ENCODE data around the gene TRIO.

The TRIO gene

GRCh38 chr5:14396737-14397136, 253.6 kb downstream of the TRIO start:
- Histone ChIP-seq H3K4me3 (no peak overlapping the region), H4K20me1 (peaks cover 0 to 27% (median 8%) of the 10 kb centered on the region in 11 experiments; a peak in 11 of 22 replicates), H3K9me3 (replicated peaks in 1 of 11) (peaks cover 0 to 11% (median 4%) of the 10 kb centered on the region in 11 experiments; a peak in 12 of 22 replicates), H3K27ac (no peak overlapping the region), H3K36me3 (peaks cover 89 to 100% (median 94%) of the 10 kb centered on the region in 11 experiments), H3K4me2 (no peak overlapping the region), H3K27me3 (no peaks in the 10 kb centered on the region), H3K4me1 (peaks cover 0 to 13% (median 10%) of the 10 kb centered on the region in 10 experiments; a peak in 14 of 20 replicates), H3K9ac (no peak overlapping the region)
- TF ChIP-seq Cebpa-rat (IDR thresholded peaks at IDR 0.05): no peak

DNA sequence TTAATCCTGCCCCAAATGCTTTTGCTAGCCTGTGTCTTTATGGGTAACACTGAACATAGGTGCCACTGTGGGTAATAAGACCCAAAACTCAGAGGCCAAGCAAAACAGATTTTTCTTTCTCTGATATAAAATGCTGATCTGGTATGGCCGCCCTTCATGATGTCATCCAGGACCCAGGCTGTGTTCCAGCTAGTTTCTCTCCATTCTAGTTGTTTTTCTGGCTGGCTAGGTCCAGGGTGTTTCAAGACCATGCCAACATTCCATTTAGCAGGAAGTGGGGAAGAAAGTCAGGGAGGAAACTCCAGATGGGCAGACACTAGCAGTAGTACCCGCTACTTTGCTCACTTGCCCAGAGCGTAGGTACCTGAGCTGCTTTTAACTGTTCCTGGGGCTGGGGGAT, 254.6 kb downstream of the TRIO start:
- peaks cover 89 to 100% (median 94%) of the 10 kb centered on the region in 11 experiments for H3K36me3 ChIP-seq

DNA sequence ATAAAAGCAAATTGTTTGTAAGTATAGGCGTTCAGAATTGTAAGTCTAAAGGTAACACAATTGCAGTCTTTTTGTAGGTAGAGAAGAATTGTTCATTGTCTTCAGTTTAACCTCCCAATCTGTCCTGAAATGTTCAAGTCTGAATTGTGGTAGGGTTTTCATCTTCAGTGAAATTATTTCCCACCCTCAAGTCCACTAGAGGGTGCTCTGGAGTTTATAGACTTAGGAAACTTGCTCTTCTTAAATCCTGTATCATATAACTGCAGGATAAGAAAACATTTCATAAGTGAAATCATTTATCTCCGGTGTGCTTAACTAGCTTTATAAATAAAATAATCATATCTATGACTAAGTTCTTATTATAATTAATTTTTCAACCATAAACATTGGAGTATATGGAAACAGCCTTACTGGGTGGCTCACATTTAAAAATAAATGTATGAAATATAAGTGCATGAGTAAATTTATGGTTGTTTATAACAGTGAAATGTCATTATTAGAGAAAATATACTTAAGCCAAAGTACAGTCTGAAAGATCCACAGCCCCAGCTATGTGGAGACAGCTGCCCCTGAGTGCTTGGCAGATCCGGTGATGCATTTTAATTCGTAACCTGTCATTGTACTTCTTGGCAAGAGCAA, 256.0 kb downstream of the TRIO start:
- Histone ChIP-seq H3K9me3 (replicated peaks in 1 of 11) (peaks cover 0 to 14% (median 0%) of the 10 kb centered on the region in 11 experiments; a peak in 4 of 22 replicates), H3K27ac (no peak overlapping the region), H3K4me2 (0 out of 22 replicates have a peak overlapping the region, but pooled peaks of 1 of the 11 experiments have one; percentile 50), H3K4me1 (peaks cover 0 to 13% (median 10%) of the 10 kb centered on the region in 10 experiments; a peak in 14 of 20 replicates), H3K36me3 (peaks cover 79 to 100% (median 91%) of the 10 kb centered on the region in 11 experiments), H3K4me3 (no peak overlapping the region), H4K20me1 (peaks cover 0 to 27% (median 15%) of the 10 kb centered on the region in 11 experiments; a peak in 12 of 22 replicates), H3K27me3 (no peaks in the 10 kb centered on the region), H3K9ac (0 out of 22 replicates have a peak overlapping the region, but pooled peaks of 1 of the 11 experiments have one; percentile 40)
- TF ChIP-seq Cebpa-rat (IDR thresholded peaks at IDR 0.05): no peak

More for the DNA sequence above, 254.6 kb downstream of the TRIO start:
- Histone ChIP-seq H3K9me3 (replicated peaks in 1 of 11) (peaks cover 0 to 14% (median 0%) of the 10 kb centered on the region in 11 experiments; a peak in 4 of 22 replicates), H3K4me3 (no peak overlapping the region), H3K4me1 (peaks cover 0 to 13% (median 10%) of the 10 kb centered on the region in 10 experiments; a peak in 14 of 20 replicates), H4K20me1 (peaks cover 0 to 27% (median 8%) of the 10 kb centered on the region in 11 experiments; a peak in 11 of 22 replicates), H3K27me3 (no peaks in the 10 kb centered on the region), H3K4me2 (no peak overlapping the region), H3K9ac (no peak overlapping the region), H3K27ac (no peak overlapping the region)
- no peak for TF ChIP-seq Cebpa-rat (IDR thresholded peaks at IDR 0.05)

DNA sequence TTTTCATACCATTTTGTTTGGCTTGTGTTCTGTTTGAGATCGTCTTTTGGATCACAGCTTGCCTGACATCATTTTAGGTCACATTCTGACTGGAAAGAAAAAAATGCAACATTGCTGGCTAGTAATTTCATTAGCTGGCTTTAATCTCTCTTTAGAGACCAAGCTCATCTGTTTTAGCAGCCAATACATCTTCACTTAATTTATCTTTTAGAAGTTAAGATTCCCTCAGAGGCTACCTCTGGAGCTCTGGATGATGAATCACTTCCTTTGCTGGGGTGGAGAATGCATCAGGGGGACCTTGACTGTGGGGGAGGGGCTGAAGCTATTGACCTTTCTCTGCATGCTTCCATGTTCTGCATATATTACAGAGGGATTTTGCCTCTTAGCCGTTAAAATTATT, 256.9 kb downstream of the TRIO start:
- Histone ChIP-seq H3K4me3 (no peak overlapping the region), H3K27me3 (no peaks in the 10 kb centered on the region), H3K4me2 (peak overlapping the region in 4 of 11 experiments; percentile 1 to 50 (median 34); a peak in 6 of 22 replicates), H4K20me1 (peaks cover 0 to 34% (median 15%) of the 10 kb centered on the region in 11 experiments; a peak in 12 of 22 replicates), H3K27ac (no peak overlapping the region), H3K36me3 (peaks cover 79 to 100% (median 91%) of the 10 kb centered on the region in 11 experiments), H3K4me1 (peaks cover 0 to 13% (median 10%) of the 10 kb centered on the region in 10 experiments; a peak in 14 of 20 replicates), H3K9ac (no peak overlapping the region), H3K9me3 (replicated peaks in 1 of 11) (peaks cover 0 to 14% (median 0%) of the 10 kb centered on the region in 11 experiments; a peak in 4 of 22 replicates)
- TF ChIP-seq Cebpa-rat (IDR thresholded peaks at IDR 0.05): no peak

DNA sequence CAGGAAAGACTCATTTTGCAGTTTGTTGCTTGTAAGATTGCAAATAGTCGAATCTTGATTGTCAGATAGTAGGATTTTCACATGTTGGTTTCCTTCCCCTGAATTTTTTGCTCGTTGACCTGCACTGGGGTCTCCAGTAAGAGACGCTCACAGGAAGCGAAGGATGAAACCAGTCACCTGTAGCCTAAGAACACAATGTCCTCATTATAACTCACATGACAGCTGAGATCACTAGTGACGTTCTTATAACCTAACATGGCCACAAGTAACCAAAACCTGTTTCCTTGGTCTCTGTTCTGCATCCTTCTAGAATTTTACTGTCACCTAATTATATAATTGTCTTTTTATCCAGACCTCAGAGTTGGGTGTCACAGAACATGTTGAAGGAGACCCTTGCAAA, 257.5 kb downstream of the TRIO start:
- H3K27ac ChIP-seq: no peak overlapping the region
- peaks cover 0 to 38% (median 16%) of the 10 kb centered on the region in 11 experiments; a peak in 11 of 22 replicates for H4K20me1 ChIP-seq

DNA sequence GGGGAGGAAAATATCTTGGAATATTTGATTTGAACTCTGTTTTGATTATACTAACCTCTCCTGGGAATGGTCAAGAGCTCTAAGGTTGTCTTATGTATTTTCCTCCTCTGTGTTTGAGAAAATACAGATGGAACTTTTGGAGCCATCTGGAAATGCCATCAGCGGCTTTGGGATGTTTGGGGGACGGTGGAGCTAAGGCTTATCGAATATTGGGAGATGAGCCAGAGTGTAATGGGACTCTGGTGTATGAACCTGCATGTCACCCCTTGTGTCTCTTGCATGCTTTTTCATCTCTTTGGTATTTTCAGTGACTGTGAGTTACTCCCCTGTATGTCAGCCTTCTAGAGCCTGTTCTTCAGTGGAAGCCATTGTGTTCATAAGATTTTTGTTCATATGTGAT, 258.5 kb downstream of the TRIO start:
- peaks cover 82 to 100% (median 94%) of the 10 kb centered on the region in 11 experiments for H3K36me3 ChIP-seq
- H3K27me3 ChIP-seq: no peaks in the 10 kb centered on the region
- H3K4me3 ChIP-seq: no peak overlapping the region
- H3K4me2 ChIP-seq: no peak overlapping the region
- peaks cover 0 to 13% (median 10%) of the 10 kb centered on the region in 10 experiments; a peak in 13 of 20 replicates for H3K4me1 ChIP-seq
- H3K9ac ChIP-seq: no peak overlapping the region
- no peak overlapping the region for H3K27ac ChIP-seq
- peaks cover 0 to 38% (median 16%) of the 10 kb centered on the region in 11 experiments; a peak in 11 of 22 replicates for H4K20me1 ChIP-seq
- peaks cover 0 to 14% (median 0%) of the 10 kb centered on the region in 11 experiments; a peak in 4 of 22 replicates for H3K9me3 ChIP-seq (replicated peaks in 1 of 11)
- TF ChIP-seq Cebpa-rat (IDR thresholded peaks at IDR 0.05): no peak

More for the DNA sequence above, 257.5 kb downstream of the TRIO start:
- Histone ChIP-seq H3K27me3 (no peaks in the 10 kb centered on the region), H3K4me2 (peak overlapping the region in 2 of 11 experiments; percentile 37 to 50; a peak in 3 of 22 replicates), H3K9ac (no peak overlapping the region), H3K36me3 (peaks cover 79 to 100% (median 91%) of the 10 kb centered on the region in 11 experiments), H3K9me3 (replicated peaks in 1 of 11) (peaks cover 0 to 14% (median 0%) of the 10 kb centered on the region in 11 experiments; a peak in 4 of 22 replicates), H3K4me1 (peaks cover 0 to 13% (median 10%) of the 10 kb centered on the region in 10 experiments; a peak in 14 of 20 replicates), H3K4me3 (no peak overlapping the region)
- no peak for TF ChIP-seq Cebpa-rat (IDR thresholded peaks at IDR 0.05)

GRCh38 chr5:14402424-14402823, 259.3 kb downstream of the TRIO start:
- H3K9ac ChIP-seq: no peak overlapping the region
- peaks cover 0 to 34% (median 16%) of the 10 kb centered on the region in 11 experiments; a peak in 11 of 22 replicates for H4K20me1 ChIP-seq
- peaks cover 0 to 13% (median 10%) of the 10 kb centered on the region in 10 experiments; a peak in 13 of 20 replicates for H3K4me1 ChIP-seq
- H3K4me2 ChIP-seq: no peak overlapping the region
- H3K36me3 ChIP-seq: peaks cover 82 to 100% (median 94%) of the 10 kb centered on the region in 11 experiments
- TF ChIP-seq Cebpa-rat (IDR thresholded peaks at IDR 0.05): no peak
- H3K4me3 ChIP-seq: no peak overlapping the region
- H3K9me3 ChIP-seq (replicated peaks in 1 of 11): peaks cover 0 to 14% (median 0%) of the 10 kb centered on the region in 11 experiments; a peak in 4 of 22 replicates
- H3K27ac ChIP-seq: no peak overlapping the region
- H3K27me3 ChIP-seq: no peaks in the 10 kb centered on the region

DNA sequence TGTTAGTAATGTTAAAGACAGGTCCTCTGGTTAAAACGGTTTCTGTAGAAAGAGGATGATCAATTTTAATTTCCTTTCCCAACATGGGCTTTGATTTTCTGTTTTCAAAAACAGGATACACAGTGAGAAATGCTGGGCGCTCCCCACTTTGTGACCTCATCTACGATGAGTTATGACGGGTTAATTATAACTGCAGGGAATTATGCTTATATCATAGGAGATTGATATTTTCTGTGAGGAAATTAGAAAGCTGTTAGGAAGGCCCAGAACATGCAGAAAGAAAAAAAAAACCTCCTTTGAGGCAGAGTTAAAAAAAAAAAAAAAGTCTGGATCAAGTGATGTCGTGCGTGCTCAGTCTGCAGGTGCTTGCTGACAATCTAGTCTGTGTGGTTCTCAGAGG, 261.6 kb downstream of the TRIO start:
- peaks cover 0 to 26% (median 7%) of the 10 kb centered on the region in 11 experiments; a peak in 8 of 22 replicates for H4K20me1 ChIP-seq
- no peak overlapping the region for H3K4me3 ChIP-seq
- no peaks in the 10 kb centered on the region for H3K27me3 ChIP-seq
- H3K4me1 ChIP-seq: peaks cover 0 to 9% (median 6%) of the 10 kb centered on the region in 10 experiments; a peak in 12 of 20 replicates
- TF ChIP-seq Cebpa-rat (IDR thresholded peaks at IDR 0.05): no peak
- H3K9ac ChIP-seq: no peak overlapping the region
- peaks cover 91 to 100% (median 97%) of the 10 kb centered on the region in 11 experiments for H3K36me3 ChIP-seq
- no peak overlapping the region for H3K27ac ChIP-seq
- peaks cover 0 to 14% (median 0%) of the 10 kb centered on the region in 11 experiments; a peak in 4 of 22 replicates for H3K9me3 ChIP-seq (replicated peaks in 1 of 11)
- H3K4me2 ChIP-seq: no peak overlapping the region

GRCh38 chr5:14405267-14405666, 262.1 kb downstream of the TRIO start:
- H3K36me3 ChIP-seq: peaks cover 91 to 100% (median 97%) of the 10 kb centered on the region in 11 experiments
- no peak overlapping the region for H3K4me2 ChIP-seq
- H3K27ac ChIP-seq: no peak overlapping the region
- no peaks in the 10 kb centered on the region for H3K27me3 ChIP-seq
- TF ChIP-seq Cebpa-rat (IDR thresholded peaks at IDR 0.05): no peak
- H4K20me1 ChIP-seq: peaks cover 0 to 26% (median 10%) of the 10 kb centered on the region in 11 experiments; a peak in 8 of 22 replicates
- H3K9ac ChIP-seq: no peak overlapping the region
- H3K4me3 ChIP-seq: no peak overlapping the region
- peaks cover 0 to 4% (median 1%) of the 10 kb centered on the region in 10 experiments; a peak in 12 of 20 replicates for H3K4me1 ChIP-seq
- H3K9me3 ChIP-seq (replicated peaks in 1 of 11): peaks cover 0 to 14% (median 0%) of the 10 kb centered on the region in 11 experiments; a peak in 4 of 22 replicates

Measured in BLaER1 treated with 17β-estradiol and CSF1 and Interleukin-3, amounts not matched to agents 10 nM and 100 nM (cell line).